LNCAP (cell line): Measurements from ENCODE around the gene ATL1.

Source experiments
- CTCF ChIP-seq: fragments of 450-650 bp; IDR thresholded peaks from 2 replicates; pipeline ENCODE4 v1.5.1; 2017; ENCODE audit warnings: mild to moderate bottlenecking

The ATL1 gene

GRCh38 chr14:50649691-50650090, 89.7 kb downstream of the ATL1 start:
- TF ChIP-seq CTCF, result no peak

GRCh38 chr14:50656776-50657175, 96.8 kb downstream of the ATL1 start:
- TF ChIP-seq CTCF, result no peak

- no peak for TF ChIP-seq CTCF
Measured at GRCh38 chr14:50657753-50658152, 97.8 kb downstream of the ATL1 start.

- no peak for TF ChIP-seq CTCF
Measured at GRCh38 chr14:50658203-50658602, 98.3 kb downstream of the ATL1 start.

GRCh38 chr14:50659327-50659974, 99.5 kb downstream of the ATL1 start:
- no peak for TF ChIP-seq CTCF

GRCh38 chr14:50666772-50667683, 107.1 kb downstream of the ATL1 start:
- no peak for TF ChIP-seq CTCF

GRCh38 chr14:50667684-50667995, 107.7 kb downstream of the ATL1 start:
- no peak; the same call in 1 of the 2 replicates for TF ChIP-seq CTCF
